Muscle layer of colon (tissue), 2 donors: ENCODE results near the gene EVA1B.
A peak's percentile ranks its signal among the peaks of the same experiment; 100 is the strongest.

Source experiments
- H3K27ac ChIP-seq: one replicate; pipeline ENCODE4 v1.7.0; 2013; ENCODE audit warnings: low read depth, mild to moderate bottlenecking, low read length, moderate library complexity
- H3K27me3 ChIP-seq, 2 donors: one replicate each; pipeline ENCODE4 v1.7.0; 2013; ENCODE audit warnings: low read length in 2 of 2, mild to moderate bottlenecking in 2 of 2; ENCODE audit not compliant: insufficient read depth in 2 of 2, control insufficient read depth in 1 of 2
- H3K36me3 ChIP-seq: one replicate; pipeline ENCODE4 v1.7.0; 2013; ENCODE audit warnings: mild to moderate bottlenecking, low read length; ENCODE audit not compliant: insufficient read depth
- H3K4me1 ChIP-seq: one replicate; pipeline ENCODE4 v1.7.0; 2013; ENCODE audit warnings: mild to moderate bottlenecking, low read length; ENCODE audit not compliant: insufficient read depth
- H3K4me3 ChIP-seq, 2 donors: one replicate each; pipeline ENCODE4 v1.7.0; 2013; ENCODE audit warnings: low read length in 2 of 2, low read depth in 1 of 2, mild to moderate bottlenecking in 1 of 2, moderate library complexity in 1 of 2
- H3K9ac ChIP-seq: one replicate; pipeline ENCODE4 v1.7.0; 2013; ENCODE audit warnings: low read length
- H3K9me3 ChIP-seq: one replicate; pipeline ENCODE4 v1.7.0; 2013; ENCODE audit warnings: mild to moderate bottlenecking, low read length
- donor health status: abdominal sarcoma.
- donor health status: Adenocarcinoma of cecum.

EVA1B gene

GRCh38 chr1:36326499-36326898 is 3.1 kb upstream of the EVA1B start:
- no peaks in the 10 kb centered on the region for H3K36me3 ChIP-seq
- no peak overlapping the region for H3K27ac ChIP-seq
- no peak overlapping the region for H3K4me3 ChIP-seq
- H3K9me3 ChIP-seq, result no peaks in the 10 kb centered on the region
- no peaks in the 10 kb centered on the region for H3K27me3 ChIP-seq
- no peak overlapping the region for H3K9ac ChIP-seq
- peaks cover 16% of the 10 kb centered on the region for H3K4me1 ChIP-seq

GRCh38 chr1:36324353-36324703 is 883 bp upstream of the EVA1B start:
- peak overlapping the region; percentile 70 for H3K27ac ChIP-seq
- H3K4me3 ChIP-seq, result no peak overlapping the region
- H3K4me1 ChIP-seq, result peaks cover 18% of the 10 kb centered on the region
- H3K9ac ChIP-seq, result no peak overlapping the region
- H3K27me3 ChIP-seq, result no peaks in the 10 kb centered on the region
- no peaks in the 10 kb centered on the region for H3K9me3 ChIP-seq
- H3K36me3 ChIP-seq, result no peaks in the 10 kb centered on the region

- Histone ChIP-seq H3K9ac (no peak overlapping the region), H3K9me3 (no peaks in the 10 kb centered on the region)
These were observed 434 bp downstream of the EVA1B start for GRCh38 chr1:36322786-36323635.

GRCh38 chr1:36322041-36322785 is 1.2 kb downstream of the EVA1B start:
- no peaks in the 10 kb centered on the region for H3K36me3 ChIP-seq
- no peaks in the 10 kb centered on the region for H3K9me3 ChIP-seq
- no peak overlapping the region for H3K27ac ChIP-seq
- no peaks in the 10 kb centered on the region for H3K27me3 ChIP-seq
- H3K9ac ChIP-seq, result no peak overlapping the region
- H3K4me3 ChIP-seq, result peak overlapping the region in 1 of 2 donors; percentile 55
- peaks cover 18% of the 10 kb centered on the region for H3K4me1 ChIP-seq

More at GRCh38 chr1:36322786-36323635, 434 bp downstream of the EVA1B start:
- peaks cover 18% of the 10 kb centered on the region for H3K4me1 ChIP-seq
- H3K36me3 ChIP-seq, result no peaks in the 10 kb centered on the region
- H3K27me3 ChIP-seq, result no peaks in the 10 kb centered on the region
- peak overlapping the region; percentile 50 to 55 for H3K4me3 ChIP-seq
- H3K27ac ChIP-seq, result peak overlapping the region; percentile 47

- Histone ChIP-seq H3K9me3 (no peaks in the 10 kb centered on the region), H3K4me1 (peaks cover 18% of the 10 kb centered on the region), H3K36me3 (no peaks in the 10 kb centered on the region), H3K27me3 (no peaks in the 10 kb centered on the region), H3K27ac (peak overlapping the region; percentile 27), H3K4me3 (peak overlapping the region; percentile 28 to 49), H3K9ac (no peak overlapping the region)
These were observed 2.1 kb downstream of the EVA1B start for GRCh38 chr1:36321119-36321951.

GRCh38 chr1:36320767-36321118 is 2.7 kb downstream of the EVA1B start:
- H3K4me3 ChIP-seq, result peak overlapping the region; percentile 27 to 49
- H3K27me3 ChIP-seq, result no peaks in the 10 kb centered on the region
- no peaks in the 10 kb centered on the region for H3K36me3 ChIP-seq
- no peak overlapping the region for H3K9ac ChIP-seq
- no peaks in the 10 kb centered on the region for H3K9me3 ChIP-seq
- H3K4me1 ChIP-seq, result peaks cover 18% of the 10 kb centered on the region
- H3K27ac ChIP-seq, result no peak overlapping the region

GRCh38 chr1:36320291-36320761 is 3.1 kb downstream of the EVA1B start:
- H3K4me3 ChIP-seq, result peak overlapping the region in 1 of 2 donors; percentile 49
- H3K9ac ChIP-seq, result no peak overlapping the region
- no peaks in the 10 kb centered on the region for H3K36me3 ChIP-seq
- no peaks in the 10 kb centered on the region for H3K27me3 ChIP-seq
- no peak overlapping the region for H3K27ac ChIP-seq
- H3K4me1 ChIP-seq, result peaks cover 18% of the 10 kb centered on the region
- H3K9me3 ChIP-seq, result no peaks in the 10 kb centered on the region

GRCh38 chr1:36309397-36309796 is 14.0 kb downstream of the EVA1B start:
- no peaks in the 10 kb centered on the region for H3K36me3 ChIP-seq
- H3K27ac ChIP-seq, result no peak overlapping the region
- no peaks in the 10 kb centered on the region for H3K27me3 ChIP-seq
- H3K9ac ChIP-seq, result no peak overlapping the region
- H3K4me3 ChIP-seq, result no peak overlapping the region
- H3K9me3 ChIP-seq, result no peaks in the 10 kb centered on the region
- peaks cover 7% of the 10 kb centered on the region for H3K4me1 ChIP-seq

- Histone ChIP-seq H3K4me3 (peak overlapping the region in 1 of 2 donors; percentile 75), H3K36me3 (peaks cover 9% of the 10 kb centered on the region), H3K9me3 (no peaks in the 10 kb centered on the region), H3K9ac (peak overlapping the region; percentile 33), H3K27me3 (no peaks in the 10 kb centered on the region), H3K27ac (peak overlapping the region; percentile 44), H3K4me1 (peaks cover 7% of the 10 kb centered on the region)
These were observed 15.7 kb downstream of the EVA1B start for GRCh38 chr1:36307601-36308330.

- Histone ChIP-seq H3K36me3 (peaks cover 17% of the 10 kb centered on the region), H3K27me3 (no peaks in the 10 kb centered on the region), H3K4me3 (peak overlapping the region; percentile 64 to 75), H3K9ac (peak overlapping the region; percentile 33), H3K4me1 (peaks cover 7% of the 10 kb centered on the region), H3K27ac (peak overlapping the region; percentile 78), H3K9me3 (no peaks in the 10 kb centered on the region)
These were observed 16.5 kb downstream of the EVA1B start for GRCh38 chr1:36306902-36307456.
